Ectodermal cell (in vitro differentiated cells): Measurements from ENCODE around the gene GZMH.

Source experiments
- H3K27ac ChIP-seq: 2 replicates; pipeline ENCODE4 v1.7.0; 2013; ENCODE audit warnings: mild to moderate bottlenecking, low read depth, low read length; ENCODE audit not compliant: insufficient read depth, poor library complexity, severe bottlenecking
- H3K27me3 ChIP-seq: 2 replicates; pipeline ENCODE4 v1.7.0; 2013; ENCODE audit warnings: mild to moderate bottlenecking, low read length; ENCODE audit not compliant: insufficient read depth, control insufficient read depth, poor library complexity, severe bottlenecking
- H3K36me3 ChIP-seq: one replicate; pipeline ENCODE4 v1.7.0; 2013; ENCODE audit warnings: low read length; ENCODE audit not compliant: control insufficient read depth, insufficient read depth
- H3K4me1 ChIP-seq: one replicate; pipeline ENCODE4 v1.7.0; 2013; ENCODE audit warnings: low read length; ENCODE audit not compliant: control insufficient read depth, insufficient read depth
- H3K4me3 ChIP-seq: 2 replicates; pipeline ENCODE4 v1.7.0; 2013; ENCODE audit warnings: low read depth, low read length, control low read depth; ENCODE audit not compliant: insufficient read depth
- H3K9me3 ChIP-seq: 2 replicates; pipeline ENCODE4 v1.7.0; 2013; ENCODE audit warnings: mild to moderate bottlenecking, low read length, moderate library complexity; ENCODE audit not compliant: control insufficient read depth
- WGBS, 2 experiments: methylation state at CpG; one replicate each; pipeline ENCODE4 v1.1.7; 2013; ENCODE audit warnings: missing lambda C conversion rate in 2 of 2; 5-methylcytosine and 5-hydroxymethylcytosine counted together

GZMH gene

GRCh38 chr14:24630087-24630871 is 20.8 kb upstream of the GZMH start:
- Histone ChIP-seq H3K9me3 (no peaks in the 10 kb centered on the region), H3K4me1 (no peaks in the 10 kb centered on the region), H3K36me3 (no peaks in the 10 kb centered on the region), H3K4me3 (no peak overlapping the region), H3K27ac (no peak overlapping the region), H3K27me3 (no peaks in the 10 kb centered on the region)
- WGBS, 2 experiments, result 85 to 93% methylated on average over 3 of the region's 3 CpGs

- 94 to 95% methylated on average over 5 to 6 of the region's 6 CpGs for WGBS, 2 experiments
- Histone ChIP-seq H3K4me1 (no peaks in the 10 kb centered on the region), H3K9me3 (no peaks in the 10 kb centered on the region), H3K36me3 (no peaks in the 10 kb centered on the region), H3K4me3 (no peak overlapping the region), H3K27me3 (no peaks in the 10 kb centered on the region), H3K27ac (no peak overlapping the region)
Measured at GRCh38 chr14:24629521-24629920, 20.0 kb upstream of the GZMH start.

GRCh38 chr14:24613747-24614146 is 4.3 kb upstream of the GZMH start:
- no peak overlapping the region for H3K27ac ChIP-seq

GRCh38 chr14:24613241-24613640 is 3.8 kb upstream of the GZMH start:
- H3K27ac ChIP-seq, result no peak overlapping the region
- 56 to 64% methylated on average over 1 of the region's 1 CpG for WGBS, 2 experiments
- H3K36me3 ChIP-seq, result no peaks in the 10 kb centered on the region
- H3K4me1 ChIP-seq, result peaks cover 6% of the 10 kb centered on the region
- H3K4me3 ChIP-seq, result no peak overlapping the region
- H3K9me3 ChIP-seq, result no peaks in the 10 kb centered on the region
- H3K27me3 ChIP-seq, result no peaks in the 10 kb centered on the region

More at GRCh38 chr14:24613747-24614146, 4.3 kb upstream of the GZMH start:
- Histone ChIP-seq H3K36me3 (no peaks in the 10 kb centered on the region), H3K9me3 (no peaks in the 10 kb centered on the region), H3K4me1 (peaks cover under 1% of the 10 kb centered on the region), H3K4me3 (no peak overlapping the region), H3K27me3 (no peaks in the 10 kb centered on the region)
- WGBS, 2 experiments, result 94 to 95% methylated on average over 2 of the region's 2 CpGs

GRCh38 chr14:24612196-24612595 is 2.7 kb upstream of the GZMH start:
- Histone ChIP-seq H3K27ac (no peak overlapping the region), H3K27me3 (no peaks in the 10 kb centered on the region), H3K9me3 (no peaks in the 10 kb centered on the region), H3K4me3 (no peak overlapping the region), H3K4me1 (peaks cover 9% of the 10 kb centered on the region), H3K36me3 (no peaks in the 10 kb centered on the region)

GRCh38 chr14:24607635-24608514 is 1.6 kb downstream of the GZMH start:
- peaks cover 9% of the 10 kb centered on the region for H3K4me1 ChIP-seq
- no peaks in the 10 kb centered on the region for H3K27me3 ChIP-seq
- H3K36me3 ChIP-seq, result no peaks in the 10 kb centered on the region
- 72 to 76% methylated on average over 8 of the region's 8 CpGs for WGBS, 2 experiments
- no peak overlapping the region for H3K27ac ChIP-seq
- no peak overlapping the region for H3K4me3 ChIP-seq
- no peaks in the 10 kb centered on the region for H3K9me3 ChIP-seq

- H3K4me3 ChIP-seq, result no peak overlapping the region
- no peaks in the 10 kb centered on the region for H3K36me3 ChIP-seq
- H3K27ac ChIP-seq, result no peak overlapping the region
- H3K27me3 ChIP-seq, result no peaks in the 10 kb centered on the region
- no peaks in the 10 kb centered on the region for H3K9me3 ChIP-seq
- H3K4me1 ChIP-seq, result peaks cover 9% of the 10 kb centered on the region
- WGBS, 2 experiments, result 92 to 94% methylated on average over 4 of the region's 4 CpGs
Measured at GRCh38 chr14:24607081-24607480, 2.4 kb downstream of the GZMH start.

- 95% methylated on average over 2 to 3 of the region's 3 CpGs for WGBS, 2 experiments
- no peaks in the 10 kb centered on the region for H3K27me3 ChIP-seq
- H3K27ac ChIP-seq, result no peak overlapping the region
- H3K9me3 ChIP-seq, result no peaks in the 10 kb centered on the region
- no peak overlapping the region for H3K4me3 ChIP-seq
- no peaks in the 10 kb centered on the region for H3K36me3 ChIP-seq
- H3K4me1 ChIP-seq, result peaks cover 9% of the 10 kb centered on the region
Measured at GRCh38 chr14:24606297-24606696, 3.2 kb downstream of the GZMH start.

- Histone ChIP-seq H3K4me3 (no peak overlapping the region), H3K36me3 (no peaks in the 10 kb centered on the region), H3K27me3 (no peaks in the 10 kb centered on the region), H3K27ac (no peak overlapping the region), H3K4me1 (peaks cover 9% of the 10 kb centered on the region), H3K9me3 (no peaks in the 10 kb centered on the region)
- 81 to 84% methylated on average over 3 of the region's 3 CpGs for WGBS, 2 experiments
Measured at GRCh38 chr14:24605435-24606190, 3.9 kb downstream of the GZMH start.

- Histone ChIP-seq H3K9me3 (no peaks in the 10 kb centered on the region), H3K27ac (no peak overlapping the region), H3K27me3 (no peaks in the 10 kb centered on the region), H3K4me1 (no peaks in the 10 kb centered on the region), H3K36me3 (no peaks in the 10 kb centered on the region), H3K4me3 (no peak overlapping the region)
Measured at GRCh38 chr14:24597403-24597802, 12.1 kb downstream of the GZMH start.
